GM12878 (cell line): Measurements from ENCODE around the gene NAV2. TPM values are rescaled to one million over a fixed set of nuclear protein-coding genes. Genes with fewer than 3 reads are reported as not detected.

Experiments
- ATAC-seq: fragments of 200-7000 bp; cut with Tn5 transposase; 3 replicates; pipeline ENCODE4 v1.9.1; 2020; ENCODE audit warnings: mild to moderate bottlenecking, moderate library complexity
- BruUV-seq: library from RNA; stranded (reverse); fragments of 400-500 nt; replicated peaks from 2 replicates; lab custom pipeline; 2021; lab: Mats Ljungman, UMichigan
- CTCF ChIA-PET: fragments of 300-600 bp; sonication (Branson Sonifier 250); formaldehyde crosslinking; extraction: SDS; loops from one replicate; lab custom pipeline; 2021; ENCODE audit warnings: inconsistent platforms; lab: Yijun Ruan, JAX
- POLR2A ChIA-PET: fragments of 350-600 bp; formaldehyde crosslinking; extraction: SDS; loops from one replicate; lab custom pipeline; 2021; ENCODE audit warnings: inconsistent platforms; lab: Charles Lee
- RAD21 ChIA-PET: fragments of 300-600 bp; sonication (Branson Sonifier 250); formaldehyde crosslinking; loops from one replicate; lab custom pipeline; 2023; ENCODE audit warnings: antibody characterized with exemption; ENCODE audit not compliant: unreplicated experiment; lab: Charles Lee
- SMC1A ChIA-PET: fragments of 300-600 bp; sonication (Branson Sonifier 250); formaldehyde crosslinking; loops from one replicate; lab custom pipeline; 2023; ENCODE audit not compliant: unreplicated experiment, uncharacterized antibody; lab: Charles Lee
- DNase-seq: peaks from one replicate; pipeline ENCODE4 v3.0.0-alpha.2; 2011; ENCODE audit warnings: low read depth, low spot score
- FAIRE-seq: peaks from 3 replicates; lab custom pipeline; 2011; peaks lifted over from hg19 to GRCh38; lab: Jason Lieb, UNC
- H2AFZ ChIP-seq: 2 replicates; pipeline ENCODE4 v1.6.0; 2011; ENCODE audit warnings: low read depth, low read length, control low read depth; ENCODE audit not compliant: control insufficient read depth
- H3K27ac ChIP-seq: 2 replicates; pipeline ENCODE4 v1.5.1; 2011; ENCODE audit warnings: control low read depth; ENCODE audit not compliant: control insufficient read depth, insufficient read depth
- H3K27me3 ChIP-seq, 2 experiments: replicated peaks in 1 of 2; 2 replicates each; pipeline versions ENCODE4 v1.6.0 to v1.6.1; 2011; ENCODE audit warnings: low read length in 1 of 2; ENCODE audit not compliant: control insufficient read depth in 2 of 2, insufficient read depth in 2 of 2
- H3K36me3 ChIP-seq, 2 experiments: 2 replicates each; pipeline ENCODE4 v1.5.1; 2011; ENCODE audit warnings: low read length in 1 of 2; ENCODE audit not compliant: control insufficient read depth in 2 of 2, insufficient read depth in 2 of 2
- H3K4me1 ChIP-seq: 2 replicates; pipeline ENCODE4 v1.6.1; 2011; ENCODE audit warnings: mild to moderate bottlenecking, low read length, moderate library complexity, mixed read lengths; ENCODE audit not compliant: control insufficient read depth, insufficient read depth
- H3K4me2 ChIP-seq: 2 replicates; pipeline ENCODE4 v1.6.0; 2011; ENCODE audit warnings: control low read depth; ENCODE audit not compliant: control insufficient read depth, insufficient read depth
- H3K4me3 ChIP-seq: fragments of 200-600 bp; sonication (generic); 2 replicates; pipeline ENCODE4 v1.5.1; 2016
- H3K79me2 ChIP-seq: 2 replicates; pipeline ENCODE4 v1.6.0; 2011; ENCODE audit warnings: low read length; ENCODE audit not compliant: control insufficient read depth, insufficient read depth
- H3K9ac ChIP-seq: 2 replicates; pipeline ENCODE4 v1.8.0; 2011; ENCODE audit warnings: low read length, control low read depth, mixed read lengths; ENCODE audit not compliant: control insufficient read depth, insufficient read depth
- H3K9me3 ChIP-seq: replicated peaks from 3 replicates; pipeline ENCODE4 v1.5.1; 2011; ENCODE audit warnings: mild to moderate bottlenecking, low read length; ENCODE audit not compliant: control insufficient read depth, insufficient read depth
- H4K20me1 ChIP-seq: 2 replicates; pipeline ENCODE4 v1.6.0; 2011; ENCODE audit not compliant: control insufficient read depth, insufficient read depth
- ASH2L ChIP-seq: fragments of 300-600, 200-600 bp; sonication (generic); IDR thresholded peaks from 2 replicates; pipeline ENCODE4 v1.6.1; 2017; ENCODE audit warnings: low read depth, mild to moderate bottlenecking, borderline replicate concordance
- ATF2 ChIP-seq: IDR thresholded peaks from 2 replicates; pipeline ENCODE4 v1.6.1; 2012; ENCODE audit warnings: low read length, inconsistent platforms
- DPF2 ChIP-seq: fragments of 450-650 bp; IDR thresholded peaks from 2 replicates; pipeline ENCODE4 v1.6.1; 2017; ENCODE audit warnings: mild to moderate bottlenecking
- EED ChIP-seq: sonication (generic); IDR thresholded peaks from 2 replicates; pipeline ENCODE4 v1.6.1; 2016; ENCODE audit warnings: antibody characterized with exemption, low read depth
- EZH2 ChIP-seq: IDR thresholded peaks from 2 replicates; pipeline ENCODE4 v1.6.1; 2012; ENCODE audit warnings: low read depth, mild to moderate bottlenecking, control low read depth, inconsistent platforms, low read length, borderline replicate concordance; ENCODE audit not compliant: control insufficient read depth
- GABPA ChIP-seq: IDR thresholded peaks from 2 replicates; pipeline ENCODE4 v1.6.1; 2014; ENCODE audit warnings: antibody characterized with exemption, low read depth, mild to moderate bottlenecking, inconsistent platforms
- IRF4 ChIP-seq: IDR thresholded peaks from 2 replicates; pipeline ENCODE4 v1.6.1; 2011; ENCODE audit warnings: low read depth, low read length
- RAD21 ChIP-seq: IDR thresholded peaks from 2 replicates; pipeline ENCODE4 v1.6.1; 2011; ENCODE audit warnings: mild to moderate bottlenecking, low read depth, low read length, moderate library complexity; ENCODE audit not compliant: insufficient read depth
- RAD51 ChIP-seq: fragments of 450-650 bp; IDR thresholded peaks from 2 replicates; pipeline ENCODE4 v1.6.1; 2016; ENCODE audit warnings: moderate library complexity, mild to moderate bottlenecking, inconsistent platforms
- SMAD5 ChIP-seq: IDR thresholded peaks from 2 replicates; pipeline ENCODE4 v1.6.1; 2016; ENCODE audit warnings: antibody characterized with exemption, low read depth
- SUZ12 ChIP-seq: fragments of 200-600 bp; sonication (generic); IDR thresholded peaks from one replicate; pipeline ENCODE4 v1.6.1; 2018; ENCODE audit warnings: antibody characterized with exemption, mild to moderate bottlenecking; ENCODE audit not compliant: unreplicated experiment
- USF1 ChIP-seq: IDR thresholded peaks from 2 replicates; pipeline ENCODE4 v1.6.1; 2011; ENCODE audit warnings: borderline replicate concordance, low read depth, mild to moderate bottlenecking, moderate library complexity, mixed read lengths, low read length; ENCODE audit not compliant: insufficient read depth; ENCODE audit errors: extremely low read length
- ZBTB11 ChIP-seq: fragments of 450-650 bp; formaldehyde crosslinking; IDR thresholded peaks from 2 replicates; pipeline ENCODE4 v1.5.0; 2022; ENCODE audit warnings: mild to moderate bottlenecking, missing genetic modification characterization
- WGBS: methylation state at CpG from one replicate; pipeline ENCODE4 v1.1.6; 2016; ENCODE audit warnings: low lambda C conversion rate; ENCODE audit not compliant: insufficient replicate concordance, insufficient coverage; ENCODE audit errors: missing lambda C conversion rate; 5-methylcytosine and 5-hydroxymethylcytosine counted together
- in situ Hi-C: fragments of 300-500 bp; cut with MboI; formaldehyde crosslinking; loops from 9 replicates; pipeline ENCODE4 v1.14.3; 2018; ENCODE audit warnings: mixed read lengths
- intact Hi-C: fragments of 100-400 bp; cut with micrococcal nuclease; formaldehyde crosslinking; loops from one replicate; pipeline ENCODE4 v1.14.2; 2022; ENCODE audit not compliant: unreplicated experiment
- polyA plus RNA-seq, 11 experiments: library from polyadenylated mRNA; depleted of rRNA in 4 of 11; unstranded in 6 of 11; stranded (reverse) in 5 of 11; fragments of >200 nt; fragmentation: Nextera tagmentation in 4 of 11; fragmentation: Illumina TruSeq in 1 of 11; extraction: Ambion mirVana in 4 of 11; extraction: Trizol in 1 of 11; gene quantifications; 1 replicate in 1 of 11; 2 replicates in 10 of 11; pipeline versions ENCODE4 v1.2.1 to v1.2.3, GENCODE V29; 2011 to 2016; ENCODE audit warnings: inconsistent platforms in 2 of 11, missing spikeins in 2 of 11, low read depth in 1 of 11
- total RNA-seq, 4 experiments: library from RNA; depleted of rRNA in 3 of 4; stranded (reverse); fragments of >200 nt in 3 of 4; fragmentation: Illumina TruSeq in 1 of 4; extraction: Trizol in 1 of 4; gene quantifications; 2 replicates each; pipeline versions ENCODE4 v1.2.1 to v1.2.3, GENCODE V29; 2013 to 2021

The NAV2 gene
- total and polyA plus RNA-seq, 10 of the 15 experiments (the other 5 are each of a cell fraction or from before 2014, with no cell fraction given), result 0.35 to 6.1 (median 1.1) TPM

GRCh38 chr11:20099527-20099926 is 386.9 kb downstream of the NAV2 start:
- Histone ChIP-seq H3K36me3 (no peaks in the 10 kb centered on the region), H3K4me2 (no peak overlapping the region), H3K4me3 (no peak overlapping the region), H3K4me1 (no peaks in the 10 kb centered on the region), H2AFZ (no peak overlapping the region), H3K9ac (no peak overlapping the region), H4K20me1 (no peaks in the 10 kb centered on the region), H3K27me3 (no peaks in the 10 kb centered on the region; a peak in 1 of 4 replicates), H3K79me2 (no peaks in the 10 kb centered on the region), H3K9me3 (no peaks in the 10 kb centered on the region), H3K27ac (no peak overlapping the region)
- no peak for FAIRE-seq
- no peak for DNase-seq
- ChIA-PET POLR2A (no interaction called here), SMC1A (interaction anchor here (1.1 to 1.4 kb wide), 3 partner anchors 9 to 23 kb away, joined by 3 to 4 read pairs (median 3); no protein-coding TSS in a partner anchor), CTCF (interaction anchor here (1.1 to 1.5 kb wide), 5 partner anchors 12 to 193 kb away, joined by 3 to 5 read pairs (median 4); no protein-coding TSS in a partner anchor), RAD21 (no interaction called here)
- in situ Hi-C loops (no loop called here), intact Hi-C loops (no loop called here)
- no peak for ATAC-seq
- TF ChIP-seq ATF2 (no peak), ASH2L (no peak), ZBTB11 (CRISPR knock-in tag) (no peak), USF1 (no peak), SMAD5 (no peak), GABPA (no peak), IRF4 (no peak), RAD51 (no peak), EZH2 (no peak), DPF2 (no peak), SUZ12 (no peak), EED (no peak), RAD21 (no peak)
- WGBS, result 23% methylated on average over 2 of the region's 2 CpGs
- no TSS peak for BruUV-seq
